Activated CD4-positive, alpha-beta memory T cell treated with anti-CD3 and anti-CD28 coated beads for 36 hours (primary cell): ENCODE results near the gene FAM83G. TPM values are rescaled to one million over a fixed set of nuclear protein-coding genes. Genes with fewer than 3 reads are reported as not detected.
"Not testable (repeated sequence)": the region's sequence is repeated elsewhere in the genome, so short reads cannot be mapped to it uniquely, and the experiment has no call there.

Experiments
- CTCF ChIA-PET: fragments of 350-600 bp; sonication (Branson Sonifier 250); formaldehyde crosslinking; loops from one replicate; lab custom pipeline; 2021; ENCODE audit warnings: antibody characterized with exemption, inconsistent platforms; lab: Charles Lee
- POLR2A ChIA-PET: fragments of 350-600 bp; sonication (Branson Sonifier 250); formaldehyde crosslinking; loops from one replicate; lab custom pipeline; 2021; ENCODE audit warnings: antibody characterized with exemption; lab: Charles Lee
- DNase-seq: peaks from one replicate; pipeline ENCODE4 v3.0.0-alpha.2; 2020
- H3K27ac Mint-ChIP-seq: one replicate; pipeline ENCODE4 v1.8.0; 2021; ENCODE audit warnings: mixed read lengths
- H3K27me3 Mint-ChIP-seq: one replicate; pipeline ENCODE4 v1.8.0; 2021; ENCODE audit warnings: mixed read lengths
- H3K36me3 Mint-ChIP-seq: one replicate; pipeline ENCODE4 v1.8.0; 2021; ENCODE audit warnings: mixed read lengths
- H3K4me1 Mint-ChIP-seq: one replicate; pipeline ENCODE4 v1.8.0; 2021; ENCODE audit warnings: low read depth, mixed read lengths
- H3K4me3 Mint-ChIP-seq: one replicate; pipeline ENCODE4 v1.8.0; 2021; ENCODE audit warnings: mild to moderate bottlenecking, mixed read lengths
- H3K9me3 Mint-ChIP-seq: one replicate; pipeline ENCODE4 v1.8.0; 2021; ENCODE audit warnings: mixed read lengths
- intact Hi-C: fragments of 100-400 bp; cut with micrococcal nuclease; formaldehyde crosslinking; loops from one replicate; pipeline ENCODE4 v1.15.1; 2023
- total RNA-seq, 2 experiments: library from RNA; stranded (reverse); gene quantifications; one replicate each; pipeline ENCODE4 v1.2.3, GENCODE V29; 2021

FAM83G gene
- total RNA-seq, 2 experiments from 2014 or later, result 12.6 to 14.3 TPM

DNA sequence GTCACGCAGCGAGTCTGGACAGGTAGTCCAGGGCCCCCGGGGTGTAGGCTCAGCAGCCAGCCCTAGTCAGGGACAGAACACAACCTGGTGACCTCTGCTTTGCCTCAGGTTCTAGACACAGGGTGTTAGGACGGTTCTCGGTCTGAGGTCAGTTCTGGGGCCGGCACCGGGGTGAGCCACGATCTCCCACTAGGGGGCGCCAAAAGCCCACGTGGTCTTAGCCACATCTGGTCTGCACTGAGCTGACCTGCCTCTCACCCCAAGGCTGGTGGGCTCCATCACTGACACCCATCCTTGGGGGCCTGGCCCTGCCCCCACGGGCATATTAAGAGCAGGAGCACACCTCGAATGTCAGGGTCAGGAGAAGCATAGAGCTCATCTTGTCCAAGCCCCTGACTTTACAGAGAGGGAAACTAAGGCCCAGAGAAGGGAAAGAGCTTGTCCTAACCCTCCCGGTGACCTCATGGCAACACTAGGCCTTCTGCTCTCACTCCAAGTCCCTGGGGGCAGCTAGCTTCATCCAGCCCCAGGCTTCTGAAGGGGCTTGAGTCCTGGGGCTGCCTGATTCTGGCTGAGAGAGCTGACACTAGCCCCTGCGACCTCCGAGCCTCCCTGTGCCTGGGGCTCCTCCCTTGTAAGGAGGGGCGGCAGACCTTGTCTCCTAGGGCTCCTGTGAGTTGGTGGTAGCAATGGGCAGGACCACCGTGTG is 43.6 kb downstream of the FAM83G start:
- no peak overlapping the region for H3K27ac Mint-ChIP-seq
- peak; percentile 89 for DNase-seq
- H3K4me1 Mint-ChIP-seq, result peaks cover 23% of the 10 kb centered on the region
- H3K9me3 Mint-ChIP-seq, result no peaks in the 10 kb centered on the region
- ChIA-PET CTCF (interaction anchor here (0.7 to 4.3 kb wide), 35 partner anchors 9 to 335 kb away, joined by 3 to 32 read pairs (median 4); partner anchors contain the start of genes FAM83G and SLC5A10), POLR2A (interaction anchor here (0.8 to 0.9 kb wide), 2 partner anchors 41 to 44 kb away, joined by 3 read pairs; partner anchors contain the start of gene FAM83G)
- H3K4me3 Mint-ChIP-seq, result no peak overlapping the region
- H3K27me3 Mint-ChIP-seq, result no peaks in the 10 kb centered on the region
- no peaks in the 10 kb centered on the region for H3K36me3 Mint-ChIP-seq
- intact Hi-C loops, result loop anchor here (2.0 kb wide), 1 partner anchor 44 kb away; the partner anchor contains the start of gene FAM83G

DNA sequence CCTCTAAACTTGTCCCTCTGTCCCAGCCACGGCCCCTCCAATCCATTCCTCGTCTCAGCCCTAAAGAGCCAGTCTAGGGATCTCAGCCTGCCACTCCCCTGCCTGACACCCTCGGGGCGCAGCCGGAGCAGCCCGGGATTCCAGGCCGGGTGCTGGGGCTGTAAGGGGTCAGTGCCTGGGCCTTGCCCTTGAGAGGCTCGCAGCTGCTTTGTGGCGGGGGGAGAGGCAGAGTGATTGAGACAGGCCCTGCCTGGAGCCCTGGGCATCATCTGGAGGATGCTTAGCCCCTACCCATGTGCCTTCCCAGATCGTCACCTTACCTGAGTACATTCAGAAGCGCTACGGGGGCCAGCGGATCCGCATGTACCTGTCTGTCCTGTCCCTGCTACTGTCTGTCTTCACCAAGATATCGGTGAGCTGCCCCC is 44.3 kb downstream of the FAM83G start:
- H3K9me3 Mint-ChIP-seq, result no peaks in the 10 kb centered on the region
- intact Hi-C loops, result loop anchor here (2.0 kb wide), 1 partner anchor 45 kb away; the partner anchor contains the start of gene FAM83G
- CTCF ChIA-PET, result interaction anchor here (0.6 to 4.3 kb wide), 16 partner anchors 10 to 334 kb away, joined by 3 to 32 read pairs (median 7); partner anchors contain the start of gene FAM83G

DNA sequence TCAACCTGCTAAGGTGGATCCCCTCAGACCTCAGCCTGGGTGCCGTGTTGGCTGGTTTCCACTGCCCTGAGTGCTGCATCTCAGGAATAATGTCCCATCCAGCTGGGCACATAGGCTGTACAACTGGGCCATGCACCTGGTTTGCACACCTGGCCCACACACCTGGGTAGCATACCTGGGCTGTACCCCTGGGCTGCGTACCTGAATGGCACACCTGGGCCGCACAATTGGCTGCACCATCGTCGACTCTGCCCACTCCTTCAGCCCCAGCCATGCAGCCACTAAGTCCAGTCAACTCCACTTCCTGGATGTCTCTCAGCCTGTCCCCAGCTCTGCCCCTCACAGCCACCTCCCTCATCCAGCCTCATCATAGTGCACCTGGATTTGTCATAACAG is 44.7 kb downstream of the FAM83G start:
- Mint-ChIP-seq H3K4me1 (peaks cover 33% of the 10 kb centered on the region), H3K9me3 (no peaks in the 10 kb centered on the region), H3K27me3 (no peaks in the 10 kb centered on the region), H3K27ac (no peak overlapping the region), H3K4me3 (no peak overlapping the region), H3K36me3 (no peaks in the 10 kb centered on the region)
- ChIA-PET CTCF (interaction anchor here (0.6 to 4.3 kb wide), 7 partner anchors 31 to 106 kb away, joined by 3 to 32 read pairs (median 9); partner anchors contain the start of gene FAM83G), POLR2A (no interaction called here)
- DNase-seq, result no peak
- intact Hi-C loops, result loop anchor here (2.0 kb wide), 1 partner anchor 45 kb away; the partner anchor contains the start of gene FAM83G

More for the DNA sequence above, 44.3 kb downstream of the FAM83G start:
- DNase-seq, result no peak
- POLR2A ChIA-PET, result no interaction called here
- Mint-ChIP-seq H3K27ac (no peak overlapping the region), H3K4me3 (no peak overlapping the region), H3K4me1 (peaks cover 29% of the 10 kb centered on the region), H3K27me3 (no peaks in the 10 kb centered on the region), H3K36me3 (no peaks in the 10 kb centered on the region)

DNA sequence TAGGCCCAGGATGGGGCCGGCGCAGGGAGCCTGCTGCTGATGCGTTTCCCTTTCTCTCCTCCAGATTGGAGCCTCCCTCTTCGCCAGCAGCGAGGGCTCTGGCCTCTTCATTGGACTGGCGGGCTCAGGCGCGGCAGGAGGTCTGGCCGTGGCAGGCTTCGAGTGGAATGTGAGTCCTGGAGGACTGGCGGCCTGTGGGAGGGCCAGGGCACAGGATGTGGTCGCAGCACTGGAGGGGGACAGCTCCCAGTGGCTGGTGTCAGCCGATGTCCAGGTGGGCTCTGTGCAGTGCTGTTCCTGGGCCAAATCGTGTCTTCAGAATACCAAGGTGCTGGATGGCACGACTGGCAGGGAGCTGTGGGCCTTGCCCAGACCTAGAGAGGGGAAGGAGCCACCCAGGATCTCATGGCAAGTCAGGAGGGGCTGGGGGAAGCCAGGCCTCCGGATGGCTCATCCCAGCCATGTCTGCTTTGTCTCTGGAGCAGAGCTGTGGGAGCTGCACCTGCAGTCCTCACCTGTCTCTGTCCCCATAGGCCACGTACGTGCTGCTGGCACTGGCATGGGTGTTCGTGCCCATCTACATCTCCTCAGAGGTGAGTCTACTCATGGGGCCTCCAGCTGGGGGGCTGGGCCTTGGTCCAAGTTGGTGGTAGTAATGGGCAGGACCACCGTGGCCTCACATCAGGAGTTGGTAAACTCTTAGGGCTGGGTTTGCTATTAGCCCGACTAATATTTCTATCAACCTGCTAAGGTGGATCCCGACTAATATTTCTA is 45.3 kb downstream of the FAM83G start:
- H3K9me3 Mint-ChIP-seq, result no peaks in the 10 kb centered on the region
- no peaks in the 10 kb centered on the region for H3K36me3 Mint-ChIP-seq
- DNase-seq, result no peak
- POLR2A ChIA-PET, result no interaction called here
- no peak overlapping the region for H3K4me3 Mint-ChIP-seq
- peaks cover 37% of the 10 kb centered on the region for H3K4me1 Mint-ChIP-seq
- no peaks in the 10 kb centered on the region for H3K27me3 Mint-ChIP-seq
- no peak overlapping the region for H3K27ac Mint-ChIP-seq
- CTCF ChIA-PET, result interaction anchor here (0.6 to 4.3 kb wide), 4 partner anchors 31 to 44 kb away, joined by 3 to 32 read pairs (median 16); partner anchors contain the start of gene FAM83G
- intact Hi-C loops, result no loop called here

DNA sequence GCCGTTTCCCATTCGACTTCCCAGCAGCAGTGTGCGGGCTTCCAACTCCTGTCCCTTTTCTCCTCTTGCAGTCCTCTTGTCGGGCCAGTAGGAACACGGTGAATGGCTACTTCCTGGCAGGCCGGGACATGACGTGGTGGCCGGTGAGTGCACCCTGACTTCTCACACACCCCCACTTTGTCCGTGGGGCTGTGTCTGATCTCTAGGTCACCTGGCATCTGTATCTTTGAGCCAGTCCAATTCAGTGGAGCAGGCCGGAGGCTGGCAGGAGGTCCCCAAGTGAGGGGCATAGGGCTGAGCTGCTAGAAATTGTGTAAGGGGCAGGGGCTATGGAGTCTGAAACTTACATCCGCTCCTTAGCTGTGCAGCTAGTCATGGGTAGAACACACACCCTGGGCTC is 46.0 kb downstream of the FAM83G start:
- Mint-ChIP-seq H3K4me3 (no peak overlapping the region), H3K27me3 (no peaks in the 10 kb centered on the region), H3K4me1 (peaks cover 40% of the 10 kb centered on the region), H3K36me3 (no peaks in the 10 kb centered on the region), H3K27ac (no peak overlapping the region), H3K9me3 (no peaks in the 10 kb centered on the region)
- intact Hi-C loops, result no loop called here
- CTCF ChIA-PET, result interaction anchor here (4.3 kb wide), 1 partner anchor 45 kb away, joined by 32 read pairs; the partner anchor contains the start of gene FAM83G
- no peak for DNase-seq
- POLR2A ChIA-PET, result no interaction called here

DNA sequence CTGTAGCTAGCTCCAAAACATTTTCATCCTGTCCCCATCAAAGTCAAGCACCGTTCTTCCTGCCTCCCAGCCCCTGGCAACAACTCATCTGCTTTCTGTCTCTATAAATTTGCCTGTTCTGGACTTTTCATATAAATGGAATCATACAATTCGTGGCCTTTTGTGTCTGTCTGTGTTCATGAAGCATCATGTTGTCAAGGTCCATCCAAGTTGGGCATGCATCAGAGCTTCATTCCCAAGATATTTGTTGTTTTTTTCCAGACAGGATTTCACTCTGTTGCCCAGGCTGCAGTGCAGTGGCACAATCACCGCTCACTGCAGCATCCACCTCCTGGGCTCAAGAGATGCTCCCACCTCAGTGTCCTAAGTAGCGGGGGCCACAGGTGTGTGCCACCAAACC is 46.7 kb downstream of the FAM83G start:
- Mint-ChIP-seq H3K27ac (no peak overlapping the region), H3K4me3 (no peak overlapping the region)
- POLR2A ChIA-PET, result interaction anchor here (0.6 kb wide), 1 partner anchor 37 kb away, joined by 4 read pairs; no protein-coding TSS in a partner anchor

DNA sequence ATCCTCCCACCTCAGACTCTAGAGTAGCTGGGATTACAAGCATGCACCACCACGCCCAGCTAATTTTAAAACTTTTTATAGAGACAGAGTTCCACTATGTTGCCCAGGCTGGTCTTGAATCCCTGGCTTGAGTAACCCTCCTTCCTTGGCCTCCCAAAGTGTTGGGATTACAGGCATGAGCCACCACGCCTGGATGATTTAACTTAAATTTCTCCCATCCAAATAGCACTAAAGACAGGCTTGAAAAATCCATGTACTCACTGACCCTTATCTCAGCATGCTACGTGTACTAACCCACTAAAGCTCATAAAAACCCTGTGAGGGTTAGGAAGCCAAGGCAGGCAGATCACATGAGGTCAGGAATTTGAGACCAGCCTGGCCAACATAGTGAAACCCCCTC is 48.0 kb downstream of the FAM83G start:
- Mint-ChIP-seq H3K36me3 (no peaks in the 10 kb centered on the region), H3K27ac (no peak overlapping the region), H3K4me1 (peaks cover 31% of the 10 kb centered on the region), H3K27me3 (no peaks in the 10 kb centered on the region), H3K9me3 (no peaks in the 10 kb centered on the region), H3K4me3 (no peak overlapping the region)
- intact Hi-C loops, result no loop called here
- no peak for DNase-seq
- CTCF ChIA-PET, result interaction anchor here (0.9 kb wide), 1 partner anchor 331 kb away, joined by 3 read pairs; no protein-coding TSS in a partner anchor
- POLR2A ChIA-PET, result no interaction called here

More for the DNA sequence above, 46.7 kb downstream of the FAM83G start:
- CTCF ChIA-PET, result no interaction called here
- H3K36me3 Mint-ChIP-seq, result no peaks in the 10 kb centered on the region
- intact Hi-C loops, result no loop called here
- peaks cover 40% of the 10 kb centered on the region for H3K4me1 Mint-ChIP-seq
- no peaks in the 10 kb centered on the region for H3K9me3 Mint-ChIP-seq
- no peak for DNase-seq
- H3K27me3 Mint-ChIP-seq, result no peaks in the 10 kb centered on the region

DNA sequence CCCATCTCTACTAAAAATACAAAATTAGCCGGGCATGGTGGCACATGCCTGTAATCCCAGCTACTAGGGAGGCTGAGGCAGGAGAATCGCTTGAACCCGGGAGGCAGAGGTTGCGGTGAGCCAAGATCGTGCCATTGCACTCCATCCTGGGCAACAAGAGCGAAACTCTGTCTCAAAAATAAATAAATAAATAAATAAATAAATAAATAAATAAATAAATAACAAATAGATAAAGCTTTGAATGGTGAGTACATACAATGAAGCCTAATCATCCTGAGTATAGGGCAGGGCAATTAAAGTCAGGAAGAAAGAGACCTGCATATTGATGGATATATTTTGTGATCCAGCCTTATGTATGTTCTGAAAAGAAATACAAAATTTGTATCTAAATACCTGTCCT is 48.5 kb downstream of the FAM83G start:
- POLR2A ChIA-PET, result not testable (repeated sequence)

DNA sequence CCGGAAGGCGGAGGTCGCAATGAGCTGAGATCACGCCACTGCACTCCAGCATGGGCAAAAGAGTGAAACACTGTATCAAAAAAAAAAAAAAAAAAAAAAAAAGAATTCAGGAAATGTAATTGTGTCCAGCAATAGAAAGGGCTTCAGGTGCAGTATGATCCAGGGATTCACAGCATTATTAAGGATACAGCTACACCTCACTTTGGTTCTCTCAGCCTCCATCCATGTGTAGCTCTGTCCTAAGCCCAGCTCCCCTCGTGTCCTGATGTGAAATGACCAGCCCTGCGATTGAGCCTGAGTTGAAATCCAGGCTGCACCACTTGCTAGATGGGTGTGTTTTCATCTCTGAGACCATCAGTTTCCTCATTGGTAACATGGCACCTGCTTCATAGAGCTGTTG is 49.6 kb downstream of the FAM83G start:
- H3K36me3 Mint-ChIP-seq, result no peaks in the 10 kb centered on the region
- no peaks in the 10 kb centered on the region for H3K27me3 Mint-ChIP-seq
- intact Hi-C loops, result no loop called here
- ChIA-PET POLR2A (interaction anchor here (0.8 kb wide), 1 partner anchor 18 kb away, joined by 3 read pairs; no protein-coding TSS in a partner anchor), CTCF (no interaction called here)
- H3K4me1 Mint-ChIP-seq, result peaks cover 20% of the 10 kb centered on the region
- no peak for DNase-seq
- no peak overlapping the region for H3K27ac Mint-ChIP-seq
- H3K4me3 Mint-ChIP-seq, result no peak overlapping the region
- no peaks in the 10 kb centered on the region for H3K9me3 Mint-ChIP-seq

More for the DNA sequence above, 48.5 kb downstream of the FAM83G start:
- DNase-seq, CTCF ChIA-PET, H3K27me3 Mint-ChIP-seq, H3K9me3 Mint-ChIP-seq, H3K36me3 Mint-ChIP-seq, H3K4me3 Mint-ChIP-seq, H3K27ac Mint-ChIP-seq, intact Hi-C loops: not testable (repeated sequence)
- H3K4me1 Mint-ChIP-seq, result peaks cover 27% of the 10 kb centered on the region

DNA sequence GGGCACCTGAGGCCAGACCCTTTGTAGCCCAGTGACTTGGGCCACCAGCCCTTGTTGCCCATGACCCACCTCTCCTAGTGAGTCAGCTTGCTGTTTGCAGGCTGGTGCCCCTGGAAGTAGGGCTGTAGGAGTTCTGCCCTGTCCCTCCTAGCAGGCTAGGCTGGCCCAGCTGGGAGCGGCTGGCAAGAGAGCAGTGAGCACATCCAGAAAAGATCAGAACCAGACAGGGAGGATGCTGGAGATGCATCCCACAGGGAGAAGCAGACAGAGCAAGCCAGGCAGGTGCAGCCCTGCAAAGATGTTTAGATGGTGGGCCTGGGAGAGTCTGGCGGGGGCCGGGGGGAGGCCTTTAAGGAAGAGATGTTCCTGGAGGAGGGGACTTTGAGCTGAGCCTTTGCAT is 50.2 kb downstream of the FAM83G start:
- ChIA-PET POLR2A (interaction anchor here (0.8 kb wide), 1 partner anchor 18 kb away, joined by 3 read pairs; no protein-coding TSS in a partner anchor), CTCF (no interaction called here)

DNA sequence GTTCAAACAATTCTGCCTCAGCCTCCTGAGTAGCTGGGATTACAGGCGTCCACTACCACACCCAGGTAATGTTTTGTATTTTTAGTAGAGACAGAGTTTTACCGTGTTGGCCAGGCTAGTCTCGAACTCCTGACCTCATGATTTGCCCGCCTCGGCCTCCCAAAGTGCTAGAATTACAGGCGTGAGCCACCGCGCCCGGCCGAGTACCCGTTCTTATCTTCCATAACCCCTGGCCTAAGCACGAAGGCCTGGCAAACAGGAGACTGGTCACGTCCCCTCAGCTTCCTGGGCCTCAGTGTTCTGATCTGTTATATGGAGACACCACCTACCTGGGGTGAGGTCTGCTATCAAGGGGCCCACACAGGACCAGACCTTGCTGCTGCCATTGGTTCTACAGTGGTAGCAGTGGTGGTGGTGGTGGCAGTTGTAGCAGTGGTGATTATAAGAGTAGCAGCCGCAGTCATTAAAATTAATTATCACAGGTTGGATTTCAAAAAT is 51.3 kb downstream of the FAM83G start:
- H3K9me3 Mint-ChIP-seq, result no peaks in the 10 kb centered on the region
- peaks cover 20% of the 10 kb centered on the region for H3K4me1 Mint-ChIP-seq
- no peak overlapping the region for H3K27ac Mint-ChIP-seq
- ChIA-PET POLR2A (no interaction called here), CTCF (no interaction called here)
- no peak for DNase-seq
- H3K27me3 Mint-ChIP-seq, result no peaks in the 10 kb centered on the region
- H3K4me3 Mint-ChIP-seq, result no peak overlapping the region
- intact Hi-C loops, result no loop called here
- no peaks in the 10 kb centered on the region for H3K36me3 Mint-ChIP-seq

More for the DNA sequence above, 50.2 kb downstream of the FAM83G start:
- H3K4me3 Mint-ChIP-seq, result no peak overlapping the region
- H3K4me1 Mint-ChIP-seq, result peaks cover 20% of the 10 kb centered on the region
- no peaks in the 10 kb centered on the region for H3K36me3 Mint-ChIP-seq
- H3K27ac Mint-ChIP-seq, result no peak overlapping the region
- intact Hi-C loops, result no loop called here
- DNase-seq, result no peak
- H3K9me3 Mint-ChIP-seq, result no peaks in the 10 kb centered on the region
- H3K27me3 Mint-ChIP-seq, result no peaks in the 10 kb centered on the region
